IPS-NIHi7 (cell line): Measurements from ENCODE around the gene PID1.

Experiments used
- DNase-seq: peaks from one replicate; pipeline ENCODE4 v3.0.0; 2012; ENCODE audit warnings: mixed read lengths; ENCODE audit errors: extremely low spot score

PID1 gene

GRCh38 chr2:229261076-229261475 lies 10.0 kb downstream of the PID1 start:
- DNase-seq = no peak

- no peak for DNase-seq
These were observed 13.1 kb downstream of the PID1 start for GRCh38 chr2:229257985-229258384.

- DNase-seq = no peak
These were observed 14.7 kb downstream of the PID1 start for GRCh38 chr2:229256376-229256775.

GRCh38 chr2:229254206-229254605 lies 16.9 kb downstream of the PID1 start:
- no peak for DNase-seq

- DNase-seq = no peak
These were observed 18.1 kb downstream of the PID1 start for GRCh38 chr2:229252996-229253395.

DNA sequence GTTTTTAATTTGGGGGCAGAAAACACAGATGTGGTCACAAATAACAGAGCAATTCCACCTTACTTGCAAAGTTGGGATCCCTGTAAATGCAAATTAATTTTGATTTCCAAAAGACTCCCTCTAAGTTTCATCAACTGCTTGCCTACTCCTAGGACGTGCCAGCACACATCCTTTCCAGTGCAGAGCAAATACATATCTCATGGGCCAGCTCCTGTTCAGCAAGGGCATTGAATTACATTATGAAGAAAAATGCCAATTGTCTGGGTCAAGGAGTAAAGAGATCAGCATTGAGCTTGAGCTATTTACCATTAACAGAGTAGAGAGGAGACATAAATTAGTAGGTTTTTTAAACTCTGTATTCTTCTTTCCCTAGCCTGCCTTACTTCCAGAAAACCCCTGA lies 18.8 kb downstream of the PID1 start:
- DNase-seq = no peak

- DNase-seq = no peak
These were observed 21.6 kb downstream of the PID1 start for GRCh38 chr2:229249536-229249935.

GRCh38 chr2:229246334-229246733 lies 24.8 kb downstream of the PID1 start:
- DNase-seq = no peak

DNA sequence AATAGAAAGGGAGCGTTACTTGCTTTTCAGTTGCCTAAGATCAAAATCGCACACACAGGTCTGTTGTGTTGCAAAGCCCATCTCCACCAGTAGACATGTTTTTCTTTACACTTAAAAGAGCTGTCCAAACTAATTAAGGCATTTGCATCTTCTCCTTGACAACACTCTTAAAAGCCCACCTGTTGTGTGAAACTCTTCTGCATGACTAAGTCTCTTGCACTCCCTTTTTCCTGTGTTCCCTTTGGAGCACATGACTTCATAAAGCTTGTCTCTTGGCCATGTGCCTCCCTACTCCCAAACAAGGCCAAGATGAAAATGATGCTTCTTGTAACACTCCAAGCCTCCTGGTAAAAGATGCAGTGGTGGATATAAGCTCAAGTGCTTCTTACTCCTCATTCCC lies 26.1 kb downstream of the PID1 start:
- DNase-seq = no peak

DNA sequence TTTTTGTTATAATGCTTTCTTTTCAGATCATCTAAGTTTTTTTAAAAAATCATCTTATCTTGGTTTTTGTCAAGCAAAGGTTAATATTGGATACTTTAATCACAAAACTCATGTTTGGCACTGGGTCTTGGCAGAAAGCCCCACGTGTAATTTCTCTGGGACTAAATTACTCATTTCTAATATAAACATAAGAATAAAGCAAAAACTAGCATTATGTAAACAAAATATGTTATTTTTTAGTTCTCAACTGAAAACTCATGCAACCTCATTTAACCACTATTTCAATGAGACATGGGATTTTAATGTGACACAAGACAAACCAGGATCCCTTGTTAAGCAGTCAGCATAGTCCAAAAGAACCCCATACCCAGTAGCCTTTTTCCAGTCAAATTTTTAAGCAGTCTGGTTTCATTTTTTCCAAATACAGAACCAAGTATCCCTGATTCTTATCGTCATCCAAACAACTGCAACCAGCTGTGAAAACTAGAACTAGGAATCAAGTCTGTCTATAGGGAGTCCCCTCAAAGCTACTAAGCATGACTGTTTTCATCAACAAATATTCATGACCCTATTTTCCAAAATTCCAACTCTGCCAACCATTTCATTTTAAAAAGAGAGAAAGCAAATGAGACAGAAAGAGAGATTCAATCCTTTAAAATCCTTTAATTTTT lies 27.1 kb downstream of the PID1 start:
- DNase-seq = no peak

GRCh38 chr2:229240984-229241491 lies 30.0 kb downstream of the PID1 start:
- no peak for DNase-seq

- DNase-seq = no peak
These were observed 32.1 kb downstream of the PID1 start for GRCh38 chr2:229239021-229239420.

- no peak for DNase-seq
These were observed 33.8 kb downstream of the PID1 start for GRCh38 chr2:229237270-229237669.

DNA sequence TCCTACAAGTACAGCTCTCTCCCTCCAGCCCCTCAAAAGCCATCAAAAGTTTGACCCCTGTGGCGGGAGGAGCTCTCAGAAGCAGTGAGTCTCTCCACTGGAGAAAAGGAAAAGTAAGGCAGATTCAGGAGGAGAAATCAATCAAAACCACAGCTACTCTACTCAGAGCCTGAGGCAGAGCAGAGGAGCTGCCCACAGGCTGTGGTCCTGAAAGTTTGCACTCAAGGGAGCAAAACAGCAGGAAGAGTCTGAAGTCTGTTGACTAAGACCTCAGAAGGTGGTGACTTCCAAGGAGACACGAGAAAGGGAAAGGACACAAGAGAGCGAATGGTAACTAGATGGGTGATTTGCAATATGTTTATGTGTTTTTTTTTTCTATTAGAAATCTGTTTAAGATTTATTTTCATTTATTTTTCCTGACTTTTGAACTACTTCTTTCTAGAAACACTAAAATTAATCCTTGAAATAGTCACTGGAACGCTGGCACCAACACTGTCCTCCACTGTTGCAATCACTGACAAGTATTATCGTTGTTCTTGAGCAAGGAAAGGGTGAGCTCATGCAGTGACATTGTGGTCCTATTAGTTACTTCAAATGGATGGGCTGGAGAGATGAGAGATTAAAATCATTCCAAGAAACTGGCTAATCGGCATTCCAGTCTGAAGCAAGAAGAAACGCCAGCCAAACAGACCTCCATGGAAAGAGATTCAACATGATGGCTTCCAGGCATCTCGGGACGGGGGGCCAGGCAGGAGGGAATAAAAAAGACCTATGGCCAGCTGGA lies 35.8 kb downstream of the PID1 start:
- DNase-seq = peak; percentile 65

- no peak for DNase-seq
These were observed 39.2 kb downstream of the PID1 start for GRCh38 chr2:229231885-229232284.

DNA sequence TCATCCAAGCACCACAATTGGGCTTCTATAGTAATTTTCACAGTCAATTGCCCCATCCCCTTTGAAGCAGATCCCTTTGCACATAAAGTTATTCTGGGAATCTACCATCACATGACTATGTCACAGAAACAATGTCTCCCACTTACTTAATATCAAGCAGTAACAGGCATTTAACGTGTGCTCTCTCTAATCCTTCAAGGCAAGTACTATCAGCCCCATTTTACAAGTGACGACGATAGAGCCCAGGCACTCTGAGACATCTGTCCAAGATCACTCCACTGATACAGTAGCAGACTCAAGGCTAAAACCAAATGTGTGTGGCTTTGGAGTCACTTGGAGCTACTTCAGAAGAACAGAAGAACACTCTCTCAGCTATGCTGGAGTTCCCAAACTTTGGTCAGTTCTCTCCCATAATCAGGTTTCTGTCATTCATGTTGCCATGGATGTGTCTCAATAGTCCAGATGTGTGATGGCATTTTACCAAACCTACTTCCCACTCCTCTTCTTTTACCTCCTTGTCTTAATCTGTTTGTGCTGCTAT lies 39.7 kb downstream of the PID1 start:
- no peak for DNase-seq

- DNase-seq = no peak
These were observed 40.2 kb downstream of the PID1 start for GRCh38 chr2:229230911-229231310.

DNA sequence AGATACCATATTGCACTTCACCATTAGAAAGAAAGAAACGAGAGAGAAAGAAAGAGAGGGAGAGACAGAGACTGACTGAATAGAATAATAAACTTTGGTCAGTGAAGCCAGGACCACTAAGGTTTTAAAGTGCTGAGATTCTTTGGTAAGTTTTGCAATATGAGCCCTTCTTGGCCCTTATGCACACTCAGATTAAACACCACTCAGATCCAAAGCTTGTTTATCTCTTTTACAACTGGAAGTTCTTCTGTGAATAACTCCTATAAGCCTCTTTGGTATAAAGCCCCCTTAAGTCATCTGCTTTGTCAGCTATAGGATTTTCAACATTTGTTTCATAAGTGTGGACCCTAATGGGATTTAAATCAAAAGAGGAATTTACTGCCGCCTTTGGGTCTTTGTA lies 40.8 kb downstream of the PID1 start:
- DNase-seq = no peak

GRCh38 chr2:229226382-229226781 lies 44.7 kb downstream of the PID1 start:
- DNase-seq = no peak

GRCh38 chr2:229223107-229223506 lies 48.0 kb downstream of the PID1 start:
- no peak for DNase-seq

GRCh38 chr2:229221641-229222040 lies 49.4 kb downstream of the PID1 start:
- DNase-seq = no peak

DNA sequence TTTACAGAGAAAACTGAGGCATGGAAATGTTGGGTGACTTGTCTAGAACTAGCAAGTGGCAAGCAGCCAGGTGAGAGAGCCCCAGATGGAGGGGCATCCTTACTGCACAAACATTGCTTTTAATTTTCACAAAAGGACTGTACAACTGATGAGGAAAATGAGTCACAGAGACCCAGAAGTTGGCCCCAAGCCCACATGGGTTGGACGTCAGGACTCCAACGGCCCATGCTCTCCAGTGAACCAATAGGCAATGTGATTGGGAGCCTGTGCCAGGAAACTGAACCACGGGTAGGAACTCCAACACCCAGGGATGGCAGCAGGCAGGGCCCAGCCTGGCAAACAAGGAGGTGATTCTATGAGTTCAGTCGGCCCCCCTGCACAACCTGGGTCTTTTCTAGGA lies 50.8 kb downstream of the PID1 start:
- no peak for DNase-seq

- no peak for DNase-seq
These were observed 52.7 kb downstream of the PID1 start for GRCh38 chr2:229218329-229218921.
